Progenitor cell of endocrine pancreas (in vitro differentiated cells): ENCODE data around the gene ACTA2. TPM values are rescaled to one million over a fixed set of nuclear protein-coding genes. Genes with fewer than 3 reads are reported as not detected.

ENCODE experiments used
- DNase-seq: peaks from one replicate; pipeline ENCODE4 v3.0.0; 2021; ENCODE audit warnings: low spot score; ENCODE audit not compliant: unreplicated experiment
- H3K27ac Mint-ChIP-seq: 2 replicates; pipeline ENCODE4 v1.8.0; 2021; ENCODE audit warnings: mild to moderate bottlenecking, moderate library complexity, mixed read lengths
- H3K27me3 Mint-ChIP-seq: 2 replicates; pipeline ENCODE4 v1.8.0; 2021; ENCODE audit warnings: mixed read lengths
- H3K36me3 Mint-ChIP-seq: 2 replicates; pipeline ENCODE4 v1.8.0; 2022; ENCODE audit warnings: mixed read lengths; ENCODE audit not compliant: insufficient read depth
- H3K4me1 Mint-ChIP-seq: 2 replicates; pipeline ENCODE4 v1.8.0; 2021; ENCODE audit warnings: low read depth, mixed read lengths
- H3K4me3 Mint-ChIP-seq: 2 replicates; pipeline ENCODE4 v1.8.0; 2021; ENCODE audit warnings: low read depth, mild to moderate bottlenecking, moderate library complexity, mixed read lengths
- H3K9me3 Mint-ChIP-seq: 2 replicates; pipeline ENCODE4 v1.8.0; 2021; ENCODE audit warnings: low read depth, mixed read lengths
- CTCF ChIP-seq: fragments of 200-600 bp; sonication (generic); IDR thresholded peaks from one replicate; pipeline ENCODE4 v1.5.0; 2021; ENCODE audit warnings: antibody characterized with exemption, mild to moderate bottlenecking; ENCODE audit not compliant: unreplicated experiment
- total RNA-seq: library from RNA; stranded (reverse); gene quantifications from 2 replicates; pipeline ENCODE4 v1.2.1, GENCODE V29; 2021

ACTA2 gene
- total RNA-seq, 1 donor from 2014 or later, result 4.1 TPM

GRCh38 chr10:88889559-88890337 lies 62.8 kb downstream of the ACTA2 start:
- H3K36me3 Mint-ChIP-seq, result no peaks in the 10 kb centered on the region
- H3K4me3 Mint-ChIP-seq, result no peak overlapping the region
- H3K27ac Mint-ChIP-seq, result no peak overlapping the region
- no peaks in the 10 kb centered on the region for H3K9me3 Mint-ChIP-seq
- peaks cover 34% of the 10 kb centered on the region for H3K27me3 Mint-ChIP-seq
- TF ChIP-seq CTCF, result no peak
- H3K4me1 Mint-ChIP-seq, result no peaks in the 10 kb centered on the region
- DNase-seq, result no peak

DNA sequence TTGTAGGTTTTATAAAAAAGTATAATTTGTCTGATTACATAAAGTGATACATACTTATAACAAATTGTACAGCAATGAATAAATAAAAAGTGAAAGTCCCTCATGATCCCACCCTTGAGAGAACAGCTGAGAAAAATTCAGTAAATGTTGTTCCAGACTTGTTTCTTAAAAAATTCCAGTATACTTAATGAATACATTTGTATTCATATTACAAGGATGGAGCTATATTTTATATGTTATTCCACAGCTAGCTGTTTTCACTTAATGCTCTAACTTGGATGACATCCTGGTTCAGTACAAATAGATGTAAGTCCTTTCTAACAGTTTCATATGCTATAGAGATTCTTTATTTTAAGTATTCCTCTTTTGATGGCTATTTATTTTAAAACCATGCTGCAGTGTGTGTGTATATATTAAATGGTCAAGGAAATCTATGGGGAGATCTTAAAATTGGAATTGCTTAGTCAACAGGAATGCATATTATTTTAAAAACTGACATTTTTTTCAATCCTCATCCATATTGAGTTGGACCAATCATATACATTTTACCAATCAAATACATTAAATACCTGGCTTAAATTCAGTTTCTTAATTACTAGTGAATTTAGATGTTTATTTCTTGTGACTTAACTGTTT lies 63.6 kb downstream of the ACTA2 start:
- peaks cover 38% of the 10 kb centered on the region for H3K27me3 Mint-ChIP-seq
- no peak overlapping the region for H3K27ac Mint-ChIP-seq
- no peak for DNase-seq
- no peak for TF ChIP-seq CTCF
- H3K9me3 Mint-ChIP-seq, result no peaks in the 10 kb centered on the region
- H3K36me3 Mint-ChIP-seq, result no peaks in the 10 kb centered on the region
- no peaks in the 10 kb centered on the region for H3K4me1 Mint-ChIP-seq
- no peak overlapping the region for H3K4me3 Mint-ChIP-seq

DNA sequence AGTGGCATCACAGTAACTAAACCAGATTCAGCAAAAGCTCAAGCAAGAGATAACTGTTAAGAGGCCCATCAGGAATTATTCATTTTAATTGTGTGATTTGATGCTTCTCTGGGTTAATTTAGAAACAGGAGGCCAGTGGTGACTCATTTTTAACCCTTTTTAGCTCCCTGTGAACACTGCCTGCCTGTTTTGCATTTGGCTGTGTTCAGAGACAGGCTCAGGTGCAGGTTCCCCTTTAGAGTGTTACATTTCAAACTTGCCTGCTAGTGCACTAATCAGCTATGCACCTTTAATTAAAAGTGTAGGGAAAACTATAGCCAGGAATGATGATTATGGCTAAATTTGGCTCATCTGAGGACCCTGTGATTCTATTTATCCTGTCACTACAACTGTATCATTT lies 66.0 kb downstream of the ACTA2 start:
- no peak for TF ChIP-seq CTCF
- Mint-ChIP-seq H3K4me3 (no peak overlapping the region), H3K27me3 (peaks cover 51% of the 10 kb centered on the region), H3K27ac (no peak overlapping the region), H3K9me3 (no peaks in the 10 kb centered on the region), H3K4me1 (no peaks in the 10 kb centered on the region), H3K36me3 (no peaks in the 10 kb centered on the region)
- no peak for DNase-seq

Other genes with a start within 250 kb of the ACTA2 start
- not detected in 2 replicates for gene LIPK, start 246.5 kb downstream of the ACTA2 start, total RNA-seq
- gene LIPN, start 192.8 kb downstream of the ACTA2 start, total RNA-seq, result not detected in 2 replicates
- not detected in 2 replicates for gene LIPM, start 150.0 kb downstream of the ACTA2 start, total RNA-seq
- 0.18 TPM in 1 of 2 replicates, not detected in the other for gene ANKRD22, start 100.9 kb downstream of the ACTA2 start, total RNA-seq
- 1.3 TPM in 2 replicates for gene STAMBPL1, start 72.5 kb downstream of the ACTA2 start, total RNA-seq
- 1.9 and 2.7 TPM in 2 replicates for gene FAS, start 38.0 kb upstream of the ACTA2 start, total RNA-seq